Osteocyte (in vitro differentiated cells): ENCODE results near the gene CLUH. TPM values are rescaled to one million over a fixed set of nuclear protein-coding genes. Genes with fewer than 3 reads are reported as not detected.

ENCODE experiments used
- DNase-seq: peaks from one replicate; pipeline ENCODE4 v3.0.0; 2021; ENCODE audit warnings: mixed read lengths; ENCODE audit not compliant: unreplicated experiment; ENCODE audit errors: extremely low spot score
- H3K27ac Mint-ChIP-seq: one replicate; pipeline ENCODE4 v1.8.0; 2021; ENCODE audit warnings: mild to moderate bottlenecking, mixed read lengths; ENCODE audit not compliant: unreplicated experiment
- H3K27me3 Mint-ChIP-seq: one replicate; pipeline ENCODE4 v1.8.0; 2021; ENCODE audit warnings: mixed read lengths; ENCODE audit not compliant: unreplicated experiment
- H3K36me3 Mint-ChIP-seq: one replicate; pipeline ENCODE4 v1.8.0; 2021; ENCODE audit warnings: mixed read lengths; ENCODE audit not compliant: unreplicated experiment
- H3K4me1 Mint-ChIP-seq: one replicate; pipeline ENCODE4 v1.8.0; 2021; ENCODE audit warnings: mixed read lengths; ENCODE audit not compliant: unreplicated experiment
- H3K4me3 Mint-ChIP-seq: one replicate; pipeline ENCODE4 v1.8.0; 2021; ENCODE audit warnings: mild to moderate bottlenecking, moderate library complexity, mixed read lengths; ENCODE audit not compliant: unreplicated experiment
- H3K9me3 Mint-ChIP-seq: one replicate; pipeline ENCODE4 v1.8.0; 2021; ENCODE audit warnings: mixed read lengths; ENCODE audit not compliant: unreplicated experiment
- total RNA-seq: library from RNA; stranded (reverse); gene quantifications from 2 replicates; pipeline ENCODE4 v1.2.1, GENCODE V29; 2021
- TF ChIP-seq, protein P1 (sequence below): fragments of 200-600 bp; sonication (generic); IDR thresholded peaks from 2 replicates; pipeline ENCODE4 v1.5.0; 2021; ENCODE audit warnings: antibody characterized with exemption, mild to moderate bottlenecking, moderate library complexity

CLUH gene
- total RNA-seq, 1 donor from 2014 or later, result 49.4 TPM

DNA sequence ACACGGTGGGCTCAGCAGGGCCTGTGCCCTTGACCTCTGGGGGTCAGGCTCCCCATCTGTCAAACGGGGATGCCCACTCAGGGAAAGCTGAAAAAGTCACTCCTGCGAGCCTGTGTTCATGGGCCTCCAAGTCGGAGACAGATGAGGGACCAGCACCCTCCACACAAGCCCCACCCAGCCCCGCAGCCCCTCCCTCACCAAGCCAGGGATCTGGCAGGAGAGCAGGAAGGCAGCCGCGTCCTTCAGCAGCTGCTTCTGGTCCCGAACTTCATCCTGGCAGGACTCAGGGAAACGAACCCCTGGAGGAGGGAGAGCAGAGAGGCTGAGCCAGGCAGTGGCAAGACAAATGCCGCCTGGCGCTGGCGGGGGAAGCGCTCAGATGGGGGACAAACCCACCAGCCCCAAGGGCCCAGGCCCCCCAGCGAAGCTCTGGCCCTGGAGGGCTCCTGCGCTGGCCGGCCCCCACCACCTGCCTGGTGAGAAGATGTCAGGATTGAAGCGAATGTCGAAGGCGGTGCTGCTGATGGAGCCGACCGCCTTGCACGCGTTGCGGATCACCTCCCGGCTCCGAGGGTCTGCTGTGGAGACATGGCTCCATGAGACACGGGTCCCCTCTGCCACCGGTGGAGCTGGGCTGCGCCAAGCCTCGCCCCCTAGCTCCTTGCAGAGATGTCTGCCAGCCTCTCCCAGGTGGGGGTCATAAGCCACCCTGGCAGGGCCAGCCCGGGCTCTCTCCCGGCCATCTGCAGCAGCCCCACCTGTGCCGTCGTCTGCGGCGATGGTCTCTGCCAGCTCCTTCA, 15.4 kb downstream of the CLUH start:
- Mint-ChIP-seq H3K4me3 (no peak overlapping the region), H3K27me3 (no peaks in the 10 kb centered on the region), H3K9me3 (no peaks in the 10 kb centered on the region), H3K27ac (no peak overlapping the region), H3K36me3 (peaks cover 2% of the 10 kb centered on the region), H3K4me1 (no peaks in the 10 kb centered on the region)
- TF ChIP-seq, protein P1, sequence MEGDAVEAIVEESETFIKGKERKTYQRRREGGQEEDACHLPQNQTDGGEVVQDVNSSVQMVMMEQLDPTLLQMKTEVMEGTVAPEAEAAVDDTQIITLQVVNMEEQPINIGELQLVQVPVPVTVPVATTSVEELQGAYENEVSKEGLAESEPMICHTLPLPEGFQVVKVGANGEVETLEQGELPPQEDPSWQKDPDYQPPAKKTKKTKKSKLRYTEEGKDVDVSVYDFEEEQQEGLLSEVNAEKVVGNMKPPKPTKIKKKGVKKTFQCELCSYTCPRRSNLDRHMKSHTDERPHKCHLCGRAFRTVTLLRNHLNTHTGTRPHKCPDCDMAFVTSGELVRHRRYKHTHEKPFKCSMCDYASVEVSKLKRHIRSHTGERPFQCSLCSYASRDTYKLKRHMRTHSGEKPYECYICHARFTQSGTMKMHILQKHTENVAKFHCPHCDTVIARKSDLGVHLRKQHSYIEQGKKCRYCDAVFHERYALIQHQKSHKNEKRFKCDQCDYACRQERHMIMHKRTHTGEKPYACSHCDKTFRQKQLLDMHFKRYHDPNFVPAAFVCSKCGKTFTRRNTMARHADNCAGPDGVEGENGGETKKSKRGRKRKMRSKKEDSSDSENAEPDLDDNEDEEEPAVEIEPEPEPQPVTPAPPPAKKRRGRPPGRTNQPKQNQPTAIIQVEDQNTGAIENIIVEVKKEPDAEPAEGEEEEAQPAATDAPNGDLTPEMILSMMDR, result no peak
- peak; percentile 83 for DNase-seq

DNA sequence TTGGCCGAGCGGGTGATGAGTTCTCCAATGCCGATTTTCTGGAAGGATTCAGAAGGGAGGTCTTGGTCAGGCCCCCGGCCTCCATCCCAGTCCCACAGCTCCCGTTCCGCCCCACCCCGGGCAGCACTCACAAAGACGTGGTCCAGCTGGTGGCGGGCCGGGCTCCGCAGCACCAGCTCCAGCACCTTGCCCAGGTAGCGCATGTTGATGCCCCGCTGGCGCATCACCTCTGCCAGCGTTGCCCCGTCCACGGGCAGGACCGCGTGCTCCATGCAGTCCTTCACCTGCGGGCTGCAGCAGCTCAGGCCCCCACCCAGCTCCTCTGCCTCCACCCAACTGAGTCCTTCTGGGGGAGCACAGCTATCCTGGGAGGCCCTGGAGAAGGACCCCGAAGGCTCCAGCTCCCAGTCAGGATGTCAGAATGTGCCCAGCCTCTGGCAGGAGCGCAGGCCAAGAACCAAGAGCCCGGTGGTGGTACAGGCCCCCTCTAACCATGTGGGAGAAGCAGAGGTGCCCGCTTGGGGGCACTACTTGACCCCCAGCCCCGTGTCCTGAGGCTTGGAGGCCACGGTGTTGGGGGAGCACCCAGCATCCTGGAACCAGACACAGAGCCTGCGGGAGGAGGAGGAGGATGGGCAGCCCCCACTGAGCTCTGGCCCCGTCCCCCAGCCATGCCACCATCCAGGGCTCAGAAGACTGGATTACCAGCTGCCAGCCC, 16.2 kb downstream of the CLUH start:
- Mint-ChIP-seq H3K27me3 (no peaks in the 10 kb centered on the region), H3K4me1 (no peaks in the 10 kb centered on the region), H3K9me3 (no peaks in the 10 kb centered on the region), H3K27ac (no peak overlapping the region), H3K4me3 (no peak overlapping the region), H3K36me3 (peaks cover 2% of the 10 kb centered on the region)
- peak; percentile 79 for DNase-seq
- TF ChIP-seq, protein P1, result no peak

GRCh38 chr17:2694381-2695242, 17.0 kb downstream of the CLUH start:
- no peak overlapping the region for H3K4me3 Mint-ChIP-seq
- TF ChIP-seq, protein P1, result no peak
- H3K36me3 Mint-ChIP-seq, result peaks cover 2% of the 10 kb centered on the region
- peak; percentile 78 for DNase-seq
- H3K27ac Mint-ChIP-seq, result no peak overlapping the region
- no peaks in the 10 kb centered on the region for H3K4me1 Mint-ChIP-seq
- no peaks in the 10 kb centered on the region for H3K9me3 Mint-ChIP-seq
- H3K27me3 Mint-ChIP-seq, result no peaks in the 10 kb centered on the region

DNA sequence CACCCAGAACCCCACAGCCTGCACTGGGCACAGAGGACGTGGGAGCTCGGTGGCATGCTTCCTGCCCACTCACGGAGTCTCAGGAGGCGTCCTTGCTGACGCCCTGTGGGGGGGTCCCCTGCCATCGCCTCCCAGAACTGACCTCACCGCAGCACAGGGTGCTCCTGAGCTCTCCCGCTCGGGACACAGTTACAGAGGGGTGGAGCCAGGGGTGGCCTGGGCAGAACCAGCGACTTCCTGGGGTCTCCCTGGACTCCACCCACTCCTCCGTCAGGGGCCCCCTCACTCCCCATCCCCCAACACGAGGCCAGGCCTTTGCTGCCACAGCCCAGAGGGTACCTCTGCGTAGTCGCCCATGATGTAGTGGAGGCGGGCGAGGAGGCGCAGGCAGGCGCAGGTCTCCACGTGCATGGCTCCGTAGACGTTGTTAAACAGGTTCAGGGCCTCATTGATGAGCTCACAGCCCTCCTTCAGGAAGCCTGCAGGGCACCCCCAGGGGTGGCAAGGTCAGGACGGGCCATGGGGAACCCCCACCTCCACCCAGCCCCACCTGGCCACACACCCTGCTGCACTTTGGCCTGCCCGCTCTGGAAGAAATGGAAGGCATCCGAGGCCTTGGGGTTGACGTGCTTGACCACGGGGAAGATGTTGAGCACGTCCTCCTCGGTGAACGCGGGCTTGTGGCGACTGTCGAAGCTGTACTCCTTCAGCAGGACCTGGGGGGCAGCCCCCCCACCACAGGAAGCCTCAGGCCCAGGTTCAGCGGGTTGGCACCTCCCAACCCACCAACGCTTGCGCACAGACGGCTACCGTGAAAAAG, 17.8 kb downstream of the CLUH start:
- peak; percentile 84 for DNase-seq
- TF ChIP-seq, protein P1, result no peak
- H3K27me3 Mint-ChIP-seq, result no peaks in the 10 kb centered on the region
- peaks cover 3% of the 10 kb centered on the region for H3K4me1 Mint-ChIP-seq
- H3K27ac Mint-ChIP-seq, result no peak overlapping the region
- H3K9me3 Mint-ChIP-seq, result no peaks in the 10 kb centered on the region
- no peak overlapping the region for H3K4me3 Mint-ChIP-seq
- H3K36me3 Mint-ChIP-seq, result peaks cover 2% of the 10 kb centered on the region
